Measurements from ENCODE around the gene RC3H2. TPM values are rescaled to one million over a fixed set of nuclear protein-coding genes. Genes with fewer than 3 reads are reported as not detected.

RC3H2 gene
- total and polyA plus RNA-seq, 2 of the 13 experiments (the other 11 are each of a cell fraction or from before 2014, with no cell fraction given) = 21.0 to 36.4 TPM

DNA sequence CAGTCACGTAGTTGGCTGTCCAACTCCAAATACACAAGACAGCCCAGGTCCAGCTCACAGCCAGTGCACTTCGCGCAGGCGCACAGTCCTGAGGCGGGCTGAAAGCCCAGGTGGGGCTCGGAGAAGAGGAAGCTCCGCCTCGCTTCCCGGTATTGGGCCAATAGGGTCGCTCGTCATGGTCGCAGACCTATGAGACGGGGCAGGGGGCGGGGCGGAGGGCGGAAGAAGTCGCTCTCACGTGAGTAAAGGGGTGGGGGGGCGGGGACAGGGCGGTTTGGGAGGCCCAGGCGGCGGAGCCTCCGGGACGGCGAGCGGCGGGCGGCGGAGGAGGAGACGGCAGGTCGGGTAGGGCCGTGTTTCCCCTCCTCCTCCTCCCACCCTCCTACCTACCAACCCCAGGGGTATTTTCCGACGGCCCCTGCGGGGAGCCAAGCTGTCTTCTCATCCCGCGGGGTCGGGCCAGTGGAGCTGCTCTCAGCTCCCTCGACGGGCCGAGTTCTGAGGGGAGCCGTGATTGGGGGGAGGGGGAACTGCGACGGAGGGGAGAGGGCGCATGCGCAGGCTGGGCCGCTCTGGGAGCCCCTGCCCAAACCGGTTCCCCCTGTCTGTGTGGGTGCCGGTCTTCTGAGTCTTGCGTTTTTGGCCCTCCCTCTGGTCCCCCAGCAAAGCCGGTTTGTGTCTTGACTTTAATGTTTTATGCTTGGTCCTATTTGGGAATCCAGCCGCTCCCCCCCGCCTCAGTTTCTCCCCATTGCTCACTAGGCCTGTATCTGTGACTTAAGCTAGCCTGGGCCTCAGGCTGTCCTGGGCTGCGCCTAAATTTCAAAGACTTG is 35.8 kb upstream of the RC3H2 start, which contains the start of gene RABGAP1 (continued):
- peak; percentile 89 for TF ChIP-seq ZFX (CRISPR knock-in tag; IDR thresholded peaks at IDR 0.05; ENCODE audit: low read depth)
- TF ChIP-seq ZNF160 (CRISPR knock-in tag; IDR thresholded peaks at IDR 0.05) = no peak; the same call in 1 of the 2 replicates
- TF ChIP-seq ZNF33A (CRISPR knock-in tag; IDR thresholded peaks at IDR 0.05; ENCODE audit: borderline replicate concordance) = no peak
- no peak; the same call in 1 of the 2 replicates for TF ChIP-seq ZNF138 (CRISPR knock-in tag; IDR thresholded peaks at IDR 0.05; ENCODE audit: low read depth)
- TF ChIP-seq, protein P1, sequence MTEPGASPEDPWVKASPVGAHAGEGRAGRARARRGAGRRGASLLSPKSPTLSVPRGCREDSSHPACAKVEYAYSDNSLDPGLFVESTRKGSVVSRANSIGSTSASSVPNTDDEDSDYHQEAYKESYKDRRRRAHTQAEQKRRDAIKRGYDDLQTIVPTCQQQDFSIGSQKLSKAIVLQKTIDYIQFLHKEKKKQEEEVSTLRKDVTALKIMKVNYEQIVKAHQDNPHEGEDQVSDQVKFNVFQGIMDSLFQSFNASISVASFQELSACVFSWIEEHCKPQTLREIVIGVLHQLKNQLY (CRISPR knock-in tag; IDR thresholded peaks at IDR 0.05) = no peak
- no peak for TF ChIP-seq FOXA1 (IDR thresholded peaks at IDR 0.05)
- 0 out of 2 replicates have a peak, but pooled peaks have one; percentile 31 for TF ChIP-seq FOXA1 (CRISPR knock-in tag; IDR thresholded peaks at IDR 0.05)
- TF ChIP-seq, protein P2, sequence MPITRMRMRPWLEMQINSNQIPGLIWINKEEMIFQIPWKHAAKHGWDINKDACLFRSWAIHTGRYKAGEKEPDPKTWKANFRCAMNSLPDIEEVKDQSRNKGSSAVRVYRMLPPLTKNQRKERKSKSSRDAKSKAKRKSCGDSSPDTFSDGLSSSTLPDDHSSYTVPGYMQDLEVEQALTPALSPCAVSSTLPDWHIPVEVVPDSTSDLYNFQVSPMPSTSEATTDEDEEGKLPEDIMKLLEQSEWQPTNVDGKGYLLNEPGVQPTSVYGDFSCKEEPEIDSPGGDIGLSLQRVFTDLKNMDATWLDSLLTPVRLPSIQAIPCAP (CRISPR knock-in tag; IDR thresholded peaks at IDR 0.05; ENCODE audit: low read depth) = no peak
- TF ChIP-seq RBM22 (optimal IDR thresholded peaks at IDR 0.05; ENCODE audit: low read length) = no peak
- 0 out of 2 replicates have a peak, but pooled peaks have one; percentile 13 for TF ChIP-seq SIX4 (CRISPR knock-in tag; IDR thresholded peaks at IDR 0.05)
- no peak for TF ChIP-seq CEBPB (IDR thresholded peaks at IDR 0.05; ENCODE audit: borderline replicate concordance, low read depth, low read length)
- TF ChIP-seq IKZF4 (CRISPR knock-in tag; IDR thresholded peaks at IDR 0.05; ENCODE audit: borderline replicate concordance, low read depth, not compliant biosample characterization) = no peak
- TF ChIP-seq, protein P3, sequence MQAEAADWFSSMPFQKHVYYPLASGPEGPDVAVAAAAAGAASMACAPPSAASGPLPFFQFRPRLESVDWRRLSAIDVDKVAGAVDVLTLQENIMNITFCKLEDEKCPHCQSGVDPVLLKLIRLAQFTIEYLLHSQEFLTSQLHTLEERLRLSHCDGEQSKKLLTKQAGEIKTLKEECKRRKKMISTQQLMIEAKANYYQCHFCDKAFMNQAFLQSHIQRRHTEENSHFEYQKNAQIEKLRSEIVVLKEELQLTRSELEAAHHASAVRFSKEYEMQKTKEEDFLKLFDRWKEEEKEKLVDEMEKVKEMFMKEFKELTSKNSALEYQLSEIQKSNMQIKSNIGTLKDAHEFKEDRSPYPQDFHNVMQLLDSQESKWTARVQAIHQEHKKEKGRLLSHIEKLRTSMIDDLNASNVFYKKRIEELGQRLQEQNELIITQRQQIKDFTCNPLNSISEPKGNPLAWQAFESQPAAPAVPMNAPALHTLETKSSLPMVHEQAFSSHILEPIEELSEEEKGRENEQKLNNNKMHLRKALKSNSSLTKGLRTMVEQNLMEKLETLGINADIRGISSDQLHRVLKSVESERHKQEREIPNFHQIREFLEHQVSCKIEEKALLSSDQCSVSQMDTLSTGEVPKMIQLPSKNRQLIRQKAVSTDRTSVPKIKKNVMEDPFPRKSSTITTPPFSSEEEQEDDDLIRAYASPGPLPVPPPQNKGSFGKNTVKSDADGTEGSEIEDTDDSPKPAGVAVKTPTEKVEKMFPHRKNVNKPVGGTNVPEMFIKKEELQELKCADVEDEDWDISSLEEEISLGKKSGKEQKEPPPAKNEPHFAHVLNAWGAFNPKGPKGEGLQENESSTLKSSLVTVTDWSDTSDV (CRISPR knock-in tag; IDR thresholded peaks at IDR 0.05) = no peak
- TF ChIP-seq SMAD3 (CRISPR knock-in tag; IDR thresholded peaks at IDR 0.05) = no peak
- TF ChIP-seq, protein P4, sequence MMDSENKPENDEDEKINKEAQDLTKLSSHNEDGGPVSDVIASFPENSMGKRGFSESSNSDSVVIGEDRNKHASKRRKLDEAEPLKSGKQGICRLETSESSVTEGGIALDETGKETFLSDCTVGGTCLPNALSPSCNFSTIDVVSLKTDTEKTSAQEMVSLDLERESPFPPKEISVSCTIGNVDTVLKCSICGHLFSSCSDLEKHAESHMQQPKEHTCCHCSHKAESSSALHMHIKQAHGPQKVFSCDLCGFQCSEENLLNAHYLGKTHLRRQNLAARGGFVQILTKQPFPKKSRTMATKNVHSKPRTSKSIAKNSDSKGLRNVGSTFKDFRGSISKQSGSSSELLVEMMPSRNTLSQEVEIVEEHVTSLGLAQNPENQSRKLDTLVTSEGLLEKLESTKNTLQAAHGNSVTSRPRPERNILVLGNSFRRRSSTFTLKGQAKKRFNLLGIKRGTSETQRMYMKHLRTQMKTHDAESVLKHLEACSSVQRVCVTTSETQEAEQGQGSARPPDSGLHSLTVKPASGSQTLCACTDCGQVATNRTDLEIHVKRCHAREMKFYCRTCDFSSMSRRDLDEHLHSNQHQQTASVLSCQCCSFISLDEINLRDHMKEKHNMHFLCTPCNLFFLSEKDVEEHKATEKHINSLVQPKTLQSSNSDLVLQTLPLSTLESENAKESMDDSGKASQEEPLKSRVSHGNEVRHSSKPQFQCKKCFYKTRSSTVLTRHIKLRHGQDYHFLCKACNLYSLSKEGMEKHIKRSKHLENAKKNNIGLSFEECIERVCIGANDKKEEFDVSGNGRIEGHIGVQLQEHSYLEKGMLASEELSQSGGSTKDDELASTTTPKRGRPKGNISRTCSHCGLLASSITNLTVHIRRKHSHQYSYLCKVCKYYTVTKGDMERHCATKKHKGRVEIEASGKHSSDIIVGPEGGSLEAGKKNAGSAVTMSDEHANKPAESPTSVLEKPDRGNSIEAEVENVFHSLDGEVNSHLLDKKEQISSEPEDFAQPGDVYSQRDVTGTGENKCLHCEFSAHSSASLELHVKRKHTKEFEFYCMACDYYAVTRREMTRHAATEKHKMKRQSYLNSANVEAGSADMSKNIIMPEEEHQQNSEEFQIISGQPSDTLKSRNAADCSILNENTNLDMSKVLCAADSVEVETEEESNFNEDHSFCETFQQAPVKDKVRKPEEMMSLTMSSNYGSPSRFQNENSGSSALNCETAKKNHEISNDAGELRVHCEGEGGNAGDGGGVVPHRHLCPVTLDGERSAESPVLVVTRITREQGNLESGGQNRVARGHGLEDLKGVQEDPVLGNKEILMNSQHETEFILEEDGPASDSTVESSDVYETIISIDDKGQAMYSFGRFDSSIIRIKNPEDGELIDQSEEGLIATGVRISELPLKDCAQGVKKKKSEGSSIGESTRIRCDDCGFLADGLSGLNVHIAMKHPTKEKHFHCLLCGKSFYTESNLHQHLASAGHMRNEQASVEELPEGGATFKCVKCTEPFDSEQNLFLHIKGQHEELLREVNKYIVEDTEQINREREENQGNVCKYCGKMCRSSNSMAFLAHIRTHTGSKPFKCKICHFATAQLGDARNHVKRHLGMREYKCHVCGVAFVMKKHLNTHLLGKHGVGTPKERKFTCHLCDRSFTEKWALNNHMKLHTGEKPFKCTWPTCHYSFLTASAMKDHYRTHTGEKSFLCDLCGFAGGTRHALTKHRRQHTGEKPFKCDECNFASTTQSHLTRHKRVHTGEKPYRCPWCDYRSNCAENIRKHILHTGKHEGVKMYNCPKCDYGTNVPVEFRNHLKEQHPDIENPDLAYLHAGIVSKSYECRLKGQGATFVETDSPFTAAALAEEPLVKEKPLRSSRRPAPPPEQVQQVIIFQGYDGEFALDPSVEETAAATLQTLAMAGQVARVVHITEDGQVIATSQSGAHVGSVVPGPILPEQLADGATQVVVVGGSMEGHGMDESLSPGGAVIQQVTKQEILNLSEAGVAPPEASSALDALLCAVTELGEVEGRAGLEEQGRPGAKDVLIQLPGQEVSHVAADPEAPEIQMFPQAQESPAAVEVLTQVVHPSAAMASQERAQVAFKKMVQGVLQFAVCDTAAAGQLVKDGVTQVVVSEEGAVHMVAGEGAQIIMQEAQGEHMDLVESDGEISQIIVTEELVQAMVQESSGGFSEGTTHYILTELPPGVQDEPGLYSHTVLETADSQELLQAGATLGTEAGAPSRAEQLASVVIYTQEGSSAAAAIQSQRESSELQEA (CRISPR knock-in tag; IDR thresholded peaks at IDR 0.05; ENCODE audit: not compliant biosample characterization) = no peak
- TF ChIP-seq ZFY (CRISPR knock-in tag; IDR thresholded peaks at IDR 0.05) = peak; percentile 91
- no peak; the same call in 1 of the 2 replicates for TF ChIP-seq ZNF143 (CRISPR knock-in tag; IDR thresholded peaks at IDR 0.05)
